PC-3 (cell line): ENCODE data around the gene NUB1. TPM values are rescaled to one million over a fixed set of nuclear protein-coding genes. Genes with fewer than 3 reads are reported as not detected.

Experiments used
- ATAC-seq: fragments of 200-7000 bp; cut with Tn5 transposase; 2 replicates; pipeline ENCODE4 v1.9.1; 2020; ENCODE audit warnings: mild to moderate bottlenecking, moderate library complexity
- BruUV-seq: library from RNA; stranded (reverse); fragments of 400-500 nt; replicated peaks from 2 replicates; lab custom pipeline; 2021; lab: Mats Ljungman, UMichigan
- CTCF ChIA-PET: fragments of 300-600 bp; sonication (Branson Sonifier 250); formaldehyde crosslinking; loops from one replicate; lab custom pipeline; 2022; ENCODE audit warnings: antibody characterized with exemption; lab: Charles Lee
- POLR2A ChIA-PET: fragments of 300-600 bp; sonication (Branson Sonifier 250); formaldehyde crosslinking; loops from one replicate; lab custom pipeline; 2022; ENCODE audit warnings: antibody characterized with exemption; ENCODE audit not compliant: unreplicated experiment; lab: Charles Lee
- DNase-seq: peaks from one replicate; pipeline ENCODE4 v3.0.0-alpha.2; 2015
- H2AFZ ChIP-seq: fragments of 300-600 bp; sonication (generic); 2 replicates; pipeline ENCODE4 v1.6.0; 2016; ENCODE audit warnings: antibody characterized with exemption, low read length
- H3F3A ChIP-seq: fragments of 300-600 bp; sonication (generic); one replicate; pipeline ENCODE4 v1.6.0; 2017; ENCODE audit warnings: antibody characterized with exemption, low read length, control low read depth, mild to moderate bottlenecking; ENCODE audit not compliant: unreplicated experiment
- H3K27ac ChIP-seq: fragments of 300-600 bp; sonication (generic); 2 replicates; pipeline ENCODE4 v1.5.1; 2016; ENCODE audit warnings: mild to moderate bottlenecking, low read length
- H3K27me3 ChIP-seq: fragments of 300-600 bp; sonication (generic); 2 replicates; pipeline ENCODE4 v1.6.1; 2016; ENCODE audit warnings: low read length, mixed read lengths
- H3K36me3 ChIP-seq: fragments of 300-600 bp; sonication (generic); 2 replicates; pipeline ENCODE4 v1.6.1; 2016; ENCODE audit warnings: low read depth, mixed run types, low read length, mixed read lengths
- H3K4me1 ChIP-seq: fragments of 300-600 bp; sonication (generic); 2 replicates; pipeline ENCODE4 v1.5.1; 2016; ENCODE audit warnings: low read length; ENCODE audit not compliant: insufficient read depth
- H3K4me2 ChIP-seq: fragments of 300-600 bp; sonication (generic); 2 replicates; pipeline ENCODE4 v1.6.0; 2016; ENCODE audit warnings: low read length
- H3K4me3 ChIP-seq: fragments of 300-600 bp; sonication (generic); 2 replicates; pipeline ENCODE4 v1.5.1; 2016; ENCODE audit warnings: mild to moderate bottlenecking, low read length, mixed read lengths
- H3K79me2 ChIP-seq: fragments of 300-600 bp; sonication (generic); 2 replicates; pipeline ENCODE4 v1.6.1; 2017; ENCODE audit warnings: low read length, mixed read lengths
- H3K9ac ChIP-seq: fragments of 300-600 bp; sonication (generic); 2 replicates; pipeline ENCODE4 v1.6.0; 2016; ENCODE audit warnings: mild to moderate bottlenecking, low read length
- H3K9me2 ChIP-seq: fragments of 300-600 bp; sonication (generic); replicated peaks from 2 replicates; pipeline ENCODE4 v1.6.1; 2016; ENCODE audit warnings: mixed run types, low read length, mixed read lengths
- H3K9me3 ChIP-seq: fragments of 300-600 bp; sonication (generic); 2 replicates; pipeline ENCODE4 v1.6.1; 2016; ENCODE audit warnings: low read length, mixed read lengths
- H4K20me1 ChIP-seq: fragments of 300-600 bp; sonication (generic); 2 replicates; pipeline ENCODE4 v1.6.1; 2016; ENCODE audit warnings: low read length, mixed read lengths
- EZH2 ChIP-seq: fragments of 300-600 bp; sonication (generic); IDR thresholded peaks from one replicate; pipeline ENCODE4 v1.6.1; 2017; ENCODE audit warnings: antibody characterized with exemption, mild to moderate bottlenecking, low read length; ENCODE audit not compliant: unreplicated experiment
- EZH2phosphoT487 ChIP-seq: fragments of 300-600 bp; sonication (generic); IDR thresholded peaks from 2 replicates; pipeline ENCODE4 v1.6.1; 2018; ENCODE audit warnings: mild to moderate bottlenecking, antibody characterized with exemption, low read length, borderline replicate concordance
- intact Hi-C: fragments of 100-400 bp; cut with micrococcal nuclease; formaldehyde crosslinking; loops from 2 replicates; pipeline ENCODE4 v1.9.0; 2023
- total RNA-seq: library from RNA; depleted of rRNA; stranded (reverse); fragments of >200 nt; gene quantifications from 2 replicates; pipeline ENCODE4 v1.2.3, GENCODE V29; 2014
- TF ChIP-seq, protein P1 (sequence below): fragments of 300-600 bp; sonication (generic); conservative IDR thresholded peaks from 2 replicates; pipeline ENCODE4 v1.5.1; 2017; ENCODE audit warnings: antibody characterized with exemption, low read depth, mild to moderate bottlenecking, low read length

NUB1 gene
- total RNA-seq, 1 experiment from 2014 or later, result 40.1 TPM

DNA sequence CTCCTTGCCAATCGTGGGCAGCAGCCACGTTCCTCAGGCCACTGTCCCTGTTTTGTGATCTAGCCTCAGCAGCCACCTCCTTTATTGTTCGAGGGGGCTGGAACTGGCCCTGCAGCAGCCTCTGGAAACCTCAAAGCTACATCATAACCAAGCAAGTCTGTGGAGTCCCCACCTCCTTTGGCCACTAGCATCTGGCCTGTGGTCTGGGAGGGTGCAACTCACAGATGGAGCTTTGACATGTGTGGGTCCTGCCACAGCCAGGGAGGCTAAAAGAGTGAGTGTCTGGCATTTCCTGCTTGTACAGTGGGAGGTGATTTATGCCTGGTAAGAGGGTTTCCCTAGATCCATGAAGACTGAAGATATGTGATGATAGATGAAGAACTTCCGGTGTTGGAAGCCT lies 32.3 kb upstream of the NUB1 start:
- no peak for ATAC-seq
- Histone ChIP-seq H3F3A (peaks cover 3% of the 10 kb centered on the region), H2AFZ (no peak overlapping the region), H4K20me1 (no peaks in the 10 kb centered on the region), H3K9me3 (no peaks in the 10 kb centered on the region), H3K9ac (no peak overlapping the region), H3K4me3 (no peak overlapping the region), H3K36me3 (no peaks in the 10 kb centered on the region), H3K4me2 (no peak overlapping the region), H3K4me1 (peaks cover 4% of the 10 kb centered on the region; the same call in 1 of the 2 replicates), H3K27me3 (peaks cover 24% of the 10 kb centered on the region), H3K79me2 (no peaks in the 10 kb centered on the region), H3K27ac (no peak overlapping the region), H3K9me2 (no peaks in the 10 kb centered on the region)
- DNase-seq, result no peak
- TF ChIP-seq EZH2phosphoT487 (no peak), EZH2 (no peak)
- TF ChIP-seq, protein P1, sequence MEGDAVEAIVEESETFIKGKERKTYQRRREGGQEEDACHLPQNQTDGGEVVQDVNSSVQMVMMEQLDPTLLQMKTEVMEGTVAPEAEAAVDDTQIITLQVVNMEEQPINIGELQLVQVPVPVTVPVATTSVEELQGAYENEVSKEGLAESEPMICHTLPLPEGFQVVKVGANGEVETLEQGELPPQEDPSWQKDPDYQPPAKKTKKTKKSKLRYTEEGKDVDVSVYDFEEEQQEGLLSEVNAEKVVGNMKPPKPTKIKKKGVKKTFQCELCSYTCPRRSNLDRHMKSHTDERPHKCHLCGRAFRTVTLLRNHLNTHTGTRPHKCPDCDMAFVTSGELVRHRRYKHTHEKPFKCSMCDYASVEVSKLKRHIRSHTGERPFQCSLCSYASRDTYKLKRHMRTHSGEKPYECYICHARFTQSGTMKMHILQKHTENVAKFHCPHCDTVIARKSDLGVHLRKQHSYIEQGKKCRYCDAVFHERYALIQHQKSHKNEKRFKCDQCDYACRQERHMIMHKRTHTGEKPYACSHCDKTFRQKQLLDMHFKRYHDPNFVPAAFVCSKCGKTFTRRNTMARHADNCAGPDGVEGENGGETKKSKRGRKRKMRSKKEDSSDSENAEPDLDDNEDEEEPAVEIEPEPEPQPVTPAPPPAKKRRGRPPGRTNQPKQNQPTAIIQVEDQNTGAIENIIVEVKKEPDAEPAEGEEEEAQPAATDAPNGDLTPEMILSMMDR, result no peak
- POLR2A ChIA-PET, result no interaction called here
- intact Hi-C loops, result no loop called here
- CTCF ChIA-PET, result interaction anchor here (0.6 kb wide), 1 partner anchor 32 kb away, joined by 5 read pairs; the partner anchor contains the start of gene NUB1
- BruUV-seq, result no TSS peak

- no peak for TF ChIP-seq EZH2phosphoT487
- TF ChIP-seq, protein P1, result peak; percentile 71
- Histone ChIP-seq H3K9me2 (no peaks in the 10 kb centered on the region), H3K9me3 (no peaks in the 10 kb centered on the region), H3K27me3 (peaks cover 15% of the 10 kb centered on the region), H3K27ac (no peak overlapping the region), H3K4me2 (no peak overlapping the region), H3K4me1 (peaks cover 4% of the 10 kb centered on the region; the same call in 1 of the 2 replicates), H3K36me3 (no peaks in the 10 kb centered on the region), H3K79me2 (no peaks in the 10 kb centered on the region), H4K20me1 (no peaks in the 10 kb centered on the region), H2AFZ (no peak overlapping the region), H3K9ac (no peak overlapping the region), H3F3A (peaks cover 3% of the 10 kb centered on the region), H3K4me3 (no peak overlapping the region)
- no TSS peak for BruUV-seq
- ATAC-seq, result no peak
- intact Hi-C loops, result loop anchor here (1.0 kb wide), 2 partner anchors 40 to 138 kb away; no protein-coding TSS in a partner anchor
- POLR2A ChIA-PET, result interaction anchor here (0.7 to 0.9 kb wide), 2 partner anchors 83 to 138 kb away, joined by 4 to 6 read pairs; partner anchors contain the start of gene ABCF2
- peak; percentile 52 for DNase-seq
- CTCF ChIA-PET, result interaction anchor here (0.6 kb wide), 1 partner anchor 66 kb away, joined by 4 read pairs; no protein-coding TSS in a partner anchor
These were observed 31.0 kb upstream of the NUB1 start for GRCh38 chr7:151310578-151310977.

GRCh38 chr7:151311294-151311864 lies 30.2 kb upstream of the NUB1 start:
- H3F3A ChIP-seq, result peaks cover 3% of the 10 kb centered on the region
- CTCF ChIA-PET, result interaction anchor here (0.6 kb wide), 1 partner anchor 38 kb away, joined by 3 read pairs; no protein-coding TSS in a partner anchor

More at GRCh38 chr7:151311294-151311864, 30.2 kb upstream of the NUB1 start:
- Histone ChIP-seq H3K9me2 (no peaks in the 10 kb centered on the region), H2AFZ (no peak overlapping the region), H3K36me3 (no peaks in the 10 kb centered on the region), H3K9ac (no peak overlapping the region), H3K27ac (no peak overlapping the region), H3K27me3 (peaks cover 7% of the 10 kb centered on the region), H3K9me3 (no peaks in the 10 kb centered on the region), H3K4me1 (peaks cover 4% of the 10 kb centered on the region; the same call in 1 of the 2 replicates), H3K4me3 (no peak overlapping the region), H4K20me1 (no peaks in the 10 kb centered on the region), H3K4me2 (no peak overlapping the region), H3K79me2 (no peaks in the 10 kb centered on the region)
- DNase-seq, result peak; percentile 25
- no peak for ATAC-seq
- POLR2A ChIA-PET, result interaction anchor here (0.6 kb wide), 1 partner anchor 191 kb away, joined by 3 read pairs; no protein-coding TSS in a partner anchor
- intact Hi-C loops, result no loop called here
- TF ChIP-seq, protein P1, result peak; percentile 47; the same call in 1 of the 2 replicates
- no peak for TF ChIP-seq EZH2phosphoT487
- BruUV-seq, result no TSS peak
